Mucosa of descending colon (tissue), 3 donors: ENCODE results near the gene C12orf43. TPM values are rescaled to one million over a fixed set of nuclear protein-coding genes. Genes with fewer than 3 reads are reported as not detected.

Source experiments
- ATAC-seq: fragments of 200-7000 bp; cut with Tn5 transposase; one replicate; pipeline ENCODE4 v1.9.1; 2020; ENCODE audit warnings: mild to moderate bottlenecking, moderate library complexity
- DNase-seq, 3 donors: peaks; one replicate each; pipeline ENCODE4 v3.0.0-alpha.2; 2020
- H3K36me3 ChIP-seq: fragments of 200-600 bp; one replicate; pipeline ENCODE4 v1.8.0; 2021; ENCODE audit warnings: low read depth, mild to moderate bottlenecking
- H3K4me1 ChIP-seq: fragments of 200-600 bp; one replicate; pipeline ENCODE4 v1.8.0; 2021; ENCODE audit warnings: low read depth, mild to moderate bottlenecking
- H3K4me3 ChIP-seq: fragments of 200-600 bp; one replicate; pipeline ENCODE4 v1.8.0; 2021; ENCODE audit warnings: mild to moderate bottlenecking
- H3K9me3 ChIP-seq: fragments of 200-600 bp; one replicate; pipeline ENCODE4 v1.8.0; 2021; ENCODE audit warnings: mild to moderate bottlenecking
- CTCF ChIP-seq: fragments of 200-600 bp; IDR thresholded peaks from one replicate; pipeline ENCODE4 v1.8.0; 2022; ENCODE audit warnings: antibody characterized with exemption, mild to moderate bottlenecking
- intact Hi-C, 2 donors: fragments of 100-400 bp; cut with DNase I in 1 of 2; cut with micrococcal nuclease in 1 of 2; formaldehyde crosslinking; loops; one replicate each; pipeline versions ENCODE4 v1.11.0 to v1.11.1; 2022; cut with DNase I, micrococcal nuclease
- total RNA-seq, 3 donors: library from RNA; stranded (reverse); fragmentation: NEBNext Ultra II Directional in 2 of 3; extraction: Animal tissue kit (Norgen Biotek cat#: 25700) in 2 of 3; gene quantifications; one replicate each; pipeline versions ENCODE4 v1.2.1 to v1.2.4, GENCODE V29; 2021 to 2023
- donor health status: DM: no; HTN: no; CAD: no; lungs with moderate emphysema.
- donor health status: DM: no; HTN: no; CAD: no.
- donor health status: DM: no; HTN: yes; CAD: no.

C12orf43 gene
- total RNA-seq, 3 donors from 2014 or later = 7.6 to 22.7 (median 11.9) TPM

GRCh38 chr12:121005346-121005815, 10.9 kb downstream of the C12orf43 start:
- Histone ChIP-seq H3K4me1 (no peaks in the 10 kb centered on the region), H3K36me3 (no peaks in the 10 kb centered on the region), H3K9me3 (no peaks in the 10 kb centered on the region), H3K4me3 (no peak overlapping the region)
- TF ChIP-seq CTCF = peak; percentile 69
- intact Hi-C loops = no loop called here
- ATAC-seq (peak; percentile 84), DNase-seq (peak; percentile 60 to 81 (median 78))

- DNase-seq = no peak
- intact Hi-C loops = no loop called here
- H3K9me3 ChIP-seq = no peaks in the 10 kb centered on the region
- no peaks in the 10 kb centered on the region for H3K4me1 ChIP-seq
- no peaks in the 10 kb centered on the region for H3K36me3 ChIP-seq
- no peak for TF ChIP-seq CTCF
- no peak overlapping the region for H3K4me3 ChIP-seq
- no peak for ATAC-seq
Observed at GRCh38 chr12:121004253-121004815, 12.0 kb downstream of the C12orf43 start.

- no peaks in the 10 kb centered on the region for H3K9me3 ChIP-seq
- no peak for TF ChIP-seq CTCF
- intact Hi-C loops = no loop called here
- DNase-seq (peak in 2 of 3 donors; percentile 71 to 76), ATAC-seq (peak; percentile 53)
- H3K36me3 ChIP-seq = no peaks in the 10 kb centered on the region
- no peak overlapping the region for H3K4me3 ChIP-seq
- H3K4me1 ChIP-seq = no peaks in the 10 kb centered on the region
Observed at GRCh38 chr12:121003650-121004049, 12.6 kb downstream of the C12orf43 start.

DNA sequence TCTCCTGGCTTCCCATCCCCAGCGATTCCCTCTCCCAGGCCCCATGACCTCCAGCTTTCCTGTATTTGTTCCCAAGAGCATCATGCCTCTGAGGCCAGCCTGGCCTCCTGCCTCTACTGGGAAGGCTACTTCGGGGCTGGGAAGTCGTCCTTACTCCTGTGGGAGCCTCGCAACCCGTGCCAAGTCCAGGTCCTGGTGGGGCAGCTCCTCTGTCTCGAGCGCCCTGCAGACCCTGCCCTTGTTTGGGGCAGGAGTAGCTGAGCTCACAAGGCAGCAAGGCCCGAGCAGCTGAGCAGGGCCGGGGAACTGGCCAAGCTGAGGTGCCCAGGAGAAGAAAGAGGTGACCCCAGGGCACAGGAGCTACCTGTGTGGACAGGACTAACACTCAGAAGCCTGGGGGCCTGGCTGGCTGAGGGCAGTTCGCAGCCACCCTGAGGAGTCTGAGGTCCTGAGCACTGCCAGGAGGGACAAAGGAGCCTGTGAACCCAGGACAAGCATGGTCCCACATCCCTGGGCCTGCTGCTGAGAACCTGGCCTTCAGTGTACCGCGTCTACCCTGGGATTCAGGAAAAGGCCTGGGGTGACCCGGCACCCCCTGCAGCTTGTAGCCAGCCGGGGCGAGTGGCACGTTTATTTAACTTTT, 14.3 kb downstream of the C12orf43 start:
- intact Hi-C loops = no loop called here
- H3K9me3 ChIP-seq = no peaks in the 10 kb centered on the region
- ATAC-seq (no peak), DNase-seq (no peak)
- H3K4me1 ChIP-seq = no peaks in the 10 kb centered on the region
- no peak overlapping the region for H3K4me3 ChIP-seq
- TF ChIP-seq CTCF = no peak
- H3K36me3 ChIP-seq = no peaks in the 10 kb centered on the region

DNA sequence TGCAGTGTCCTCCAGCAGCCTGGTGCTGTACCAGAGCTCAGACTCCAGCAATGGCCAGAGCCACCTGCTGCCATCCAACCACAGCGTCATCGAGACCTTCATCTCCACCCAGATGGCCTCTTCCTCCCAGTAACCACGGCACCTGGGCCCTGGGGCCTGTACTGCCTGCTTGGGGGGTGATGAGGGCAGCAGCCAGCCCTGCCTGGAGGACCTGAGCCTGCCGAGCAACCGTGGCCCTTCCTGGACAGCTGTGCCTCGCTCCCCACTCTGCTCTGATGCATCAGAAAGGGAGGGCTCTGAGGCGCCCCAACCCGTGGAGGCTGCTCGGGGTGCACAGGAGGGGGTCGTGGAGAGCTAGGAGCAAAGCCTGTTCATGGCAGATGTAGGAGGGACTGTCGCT, 15.2 kb downstream of the C12orf43 start:
- no peaks in the 10 kb centered on the region for H3K9me3 ChIP-seq
- intact Hi-C loops = no loop called here
- no peak for TF ChIP-seq CTCF
- ATAC-seq (no peak), DNase-seq (no peak)
- H3K4me3 ChIP-seq = no peak overlapping the region
- no peaks in the 10 kb centered on the region for H3K36me3 ChIP-seq
- H3K4me1 ChIP-seq = no peaks in the 10 kb centered on the region
